Epithelial cell of proximal tubule (primary cell): ENCODE results near the gene LHFPL6. TPM values are rescaled to one million over a fixed set of nuclear protein-coding genes. Genes with fewer than 3 reads are reported as not detected.
"Not testable (repeated sequence)": the region's sequence is repeated elsewhere in the genome, so short reads cannot be mapped to it uniquely, and the experiment has no call there.

Experiments
- DNase-seq: peaks from one replicate; pipeline ENCODE4 v3.0.0-alpha.2; 2011; ENCODE audit warnings: low read depth
- H3K4me3 ChIP-seq: 2 replicates; pipeline ENCODE4 v1.5.1; 2011; ENCODE audit warnings: low read depth, mild to moderate bottlenecking, low read length
- CTCF ChIP-seq: conservative IDR thresholded peaks from 2 replicates; pipeline ENCODE4 v1.5.1; 2012; ENCODE audit warnings: low read depth, mild to moderate bottlenecking, low read length
- total RNA-seq: library from RNA; depleted of rRNA; stranded (reverse); fragments of >200 nt; gene quantifications from 2 replicates; pipeline ENCODE4 v1.2.3, GENCODE V29; 2015

Gene LHFPL6
- total RNA-seq, 1 donor from 2014 or later, result 5.2 TPM

GRCh38 chr13:39347926-39348901 lies 254.8 kb downstream of the LHFPL6 start:
- no peak for DNase-seq
- TF ChIP-seq CTCF, result no peak
- H3K4me3 ChIP-seq, result no peak overlapping the region

GRCh38 chr13:39345982-39346381 lies 257.0 kb downstream of the LHFPL6 start:
- H3K4me3 ChIP-seq, result no peak overlapping the region
- no peak for DNase-seq
- TF ChIP-seq CTCF, result no peak

DNA sequence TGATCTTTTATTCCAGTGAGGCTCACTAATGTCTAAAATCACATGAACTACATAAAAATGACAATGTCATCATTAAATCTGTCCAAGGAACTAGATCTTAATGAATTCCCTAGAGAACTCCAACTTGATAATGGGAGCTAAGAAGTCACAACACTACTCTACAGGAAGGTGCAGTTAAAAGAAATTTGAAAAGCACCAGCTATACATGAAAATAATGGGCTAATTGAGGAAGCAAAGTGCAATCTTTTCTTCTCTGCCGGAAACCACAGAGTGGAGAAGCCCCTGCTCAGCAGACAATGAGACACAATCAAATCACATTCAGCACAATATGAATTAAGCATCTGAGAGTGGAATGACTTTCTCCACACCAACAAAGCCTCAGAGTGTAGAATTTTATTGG lies 261.7 kb downstream of the LHFPL6 start:
- DNase-seq, result no peak
- no peak overlapping the region for H3K4me3 ChIP-seq
- no peak for TF ChIP-seq CTCF

DNA sequence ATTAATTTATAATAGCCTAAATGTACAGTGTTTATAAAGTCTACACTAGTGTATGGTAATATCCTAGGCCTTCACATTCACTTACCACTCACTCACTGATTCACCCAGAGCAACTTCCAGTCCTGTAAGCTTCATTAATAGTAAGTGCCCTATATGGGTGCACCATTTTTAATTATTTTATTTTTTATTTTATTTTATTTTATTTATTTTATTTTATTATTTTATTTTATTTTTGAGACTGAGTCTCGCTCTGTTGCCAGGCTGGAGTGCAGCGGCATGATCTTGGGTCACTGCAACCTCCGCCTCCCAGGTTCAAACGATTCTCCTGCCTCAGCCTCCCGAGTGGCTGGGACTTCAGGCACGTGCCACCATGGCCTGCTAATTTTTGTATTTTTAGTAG lies 264.9 kb downstream of the LHFPL6 start:
- H3K4me3 ChIP-seq, DNase-seq: not testable (repeated sequence)

GRCh38 chr13:39336937-39337336 lies 266.1 kb downstream of the LHFPL6 start:
- DNase-seq, result no peak
- no peak overlapping the region for H3K4me3 ChIP-seq
- no peak for TF ChIP-seq CTCF

DNA sequence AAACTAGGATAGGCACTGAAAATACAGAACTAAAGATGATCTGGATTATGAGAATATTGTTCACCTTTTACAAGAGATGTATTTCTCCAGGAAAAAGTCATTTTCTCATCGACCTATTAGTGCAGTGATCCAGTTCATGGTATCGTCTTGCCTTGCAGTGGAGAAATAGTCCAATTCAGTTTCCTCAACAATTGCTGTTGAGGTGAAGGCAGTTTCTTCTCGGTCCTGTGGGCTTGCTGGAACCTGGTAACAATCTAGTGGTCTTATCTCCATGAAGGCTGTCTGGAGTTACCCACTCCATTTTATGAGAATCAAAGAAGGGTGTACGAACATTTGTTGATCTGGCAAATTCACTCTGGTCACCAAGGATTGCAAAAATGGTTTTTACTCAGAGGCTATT lies 266.8 kb downstream of the LHFPL6 start:
- TF ChIP-seq CTCF, result no peak
- no peak for DNase-seq
- no peak overlapping the region for H3K4me3 ChIP-seq

GRCh38 chr13:39335721-39336120 lies 267.3 kb downstream of the LHFPL6 start:
- no peak for DNase-seq
- no peak overlapping the region for H3K4me3 ChIP-seq
- no peak for TF ChIP-seq CTCF
